Measurements from ENCODE around the gene CD80.

CD80 gene

GRCh38 chr3:119492128-119492527 lies 67.3 kb downstream of the CD80 start:
- H3K27ac ChIP-seq (ENCODE audit: low read depth, low read length): no peak overlapping the region
- H3K9me2 ChIP-seq (replicated peaks; ENCODE audit: control insufficient read depth, low read length): no peaks in the 10 kb centered on the region
- no peak overlapping the region for H3K4me3 ChIP-seq (ENCODE audit: low read length)
- no peaks in the 10 kb centered on the region for H3K9me3 ChIP-seq (ENCODE audit: control insufficient read depth, insufficient read depth, low read length)
- H3K4me1 ChIP-seq (ENCODE audit: control insufficient read depth, low read length): peaks cover 1% of the 10 kb centered on the region
- H4K20me1 ChIP-seq (ENCODE audit: control insufficient read depth, insufficient read depth, low read depth, low read length): no peaks in the 10 kb centered on the region
- TF ChIP-seq EZH2phosphoT487 (IDR thresholded peaks at IDR 0.05; ENCODE audit: borderline replicate concordance, low read length): no peak
- TF ChIP-seq, protein P1, sequence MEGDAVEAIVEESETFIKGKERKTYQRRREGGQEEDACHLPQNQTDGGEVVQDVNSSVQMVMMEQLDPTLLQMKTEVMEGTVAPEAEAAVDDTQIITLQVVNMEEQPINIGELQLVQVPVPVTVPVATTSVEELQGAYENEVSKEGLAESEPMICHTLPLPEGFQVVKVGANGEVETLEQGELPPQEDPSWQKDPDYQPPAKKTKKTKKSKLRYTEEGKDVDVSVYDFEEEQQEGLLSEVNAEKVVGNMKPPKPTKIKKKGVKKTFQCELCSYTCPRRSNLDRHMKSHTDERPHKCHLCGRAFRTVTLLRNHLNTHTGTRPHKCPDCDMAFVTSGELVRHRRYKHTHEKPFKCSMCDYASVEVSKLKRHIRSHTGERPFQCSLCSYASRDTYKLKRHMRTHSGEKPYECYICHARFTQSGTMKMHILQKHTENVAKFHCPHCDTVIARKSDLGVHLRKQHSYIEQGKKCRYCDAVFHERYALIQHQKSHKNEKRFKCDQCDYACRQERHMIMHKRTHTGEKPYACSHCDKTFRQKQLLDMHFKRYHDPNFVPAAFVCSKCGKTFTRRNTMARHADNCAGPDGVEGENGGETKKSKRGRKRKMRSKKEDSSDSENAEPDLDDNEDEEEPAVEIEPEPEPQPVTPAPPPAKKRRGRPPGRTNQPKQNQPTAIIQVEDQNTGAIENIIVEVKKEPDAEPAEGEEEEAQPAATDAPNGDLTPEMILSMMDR (IDR thresholded peaks at IDR 0.05; ENCODE audit: low read depth, low read length, poor library complexity, severe bottlenecking): no peak
- H3K27me3 ChIP-seq (ENCODE audit: control insufficient read depth, low read length): no peaks in the 10 kb centered on the region
- peaks cover under 1% of the 10 kb centered on the region; the same call in 1 of the 2 replicates for H3K79me2 ChIP-seq (ENCODE audit: control insufficient read depth, low read length)
- no peak overlapping the region for H3K4me2 ChIP-seq (ENCODE audit: low read length)
- no peaks in the 10 kb centered on the region for H3F3A ChIP-seq (ENCODE audit: control insufficient read depth, insufficient read depth)
- H3K36me3 ChIP-seq (ENCODE audit: control insufficient read depth, low read length): peaks cover 29% of the 10 kb centered on the region

DNA sequence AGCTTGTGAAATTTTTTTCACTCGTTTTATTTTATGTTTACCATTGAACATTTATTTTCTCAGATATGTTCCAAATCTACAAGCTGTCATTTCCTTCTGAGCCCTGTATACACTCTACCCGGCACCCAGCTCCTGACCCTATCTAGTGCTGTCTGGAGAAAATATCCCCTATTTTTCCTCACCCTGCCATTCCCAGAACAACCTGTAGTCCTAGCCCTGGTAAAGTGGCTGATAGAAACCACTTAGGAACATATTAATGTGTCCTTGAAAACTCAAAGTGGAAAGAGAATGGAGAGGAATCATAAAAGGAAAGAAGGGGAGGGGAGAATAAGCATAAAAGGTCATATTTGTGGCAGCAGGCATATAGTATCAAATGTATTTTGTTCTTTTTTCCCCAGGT lies 69.3 kb downstream of the CD80 start:
- H3F3A ChIP-seq (ENCODE audit: control insufficient read depth, insufficient read depth): no peaks in the 10 kb centered on the region
- no peak overlapping the region for H3K4me2 ChIP-seq (ENCODE audit: low read length)
- no peaks in the 10 kb centered on the region for H3K9me3 ChIP-seq (ENCODE audit: control insufficient read depth, insufficient read depth, low read length)
- TF ChIP-seq, protein P1 (IDR thresholded peaks at IDR 0.05; ENCODE audit: low read depth, low read length, poor library complexity, severe bottlenecking): no peak
- TF ChIP-seq EZH2phosphoT487 (IDR thresholded peaks at IDR 0.05; ENCODE audit: borderline replicate concordance, low read length): no peak
- no peaks in the 10 kb centered on the region for H3K27me3 ChIP-seq (ENCODE audit: control insufficient read depth, low read length)
- H3K36me3 ChIP-seq (ENCODE audit: control insufficient read depth, low read length): peaks cover 48% of the 10 kb centered on the region
- H3K79me2 ChIP-seq (ENCODE audit: control insufficient read depth, low read length): no peaks in the 10 kb centered on the region
- no peak overlapping the region for H3K4me3 ChIP-seq (ENCODE audit: low read length)
- H3K4me1 ChIP-seq (ENCODE audit: control insufficient read depth, low read length): no peaks in the 10 kb centered on the region
- no peaks in the 10 kb centered on the region for H3K9me2 ChIP-seq (replicated peaks; ENCODE audit: control insufficient read depth, low read length)
- no peaks in the 10 kb centered on the region for H4K20me1 ChIP-seq (ENCODE audit: control insufficient read depth, insufficient read depth, low read depth, low read length)
- no peak overlapping the region for H3K27ac ChIP-seq (ENCODE audit: low read depth, low read length)

- no peaks in the 10 kb centered on the region for H3K79me2 ChIP-seq (ENCODE audit: control insufficient read depth, low read length)
- H3K4me3 ChIP-seq (ENCODE audit: low read length): no peak overlapping the region
- H3F3A ChIP-seq (ENCODE audit: control insufficient read depth, insufficient read depth): no peaks in the 10 kb centered on the region
- no peaks in the 10 kb centered on the region for H3K4me1 ChIP-seq (ENCODE audit: control insufficient read depth, low read length)
- H3K27me3 ChIP-seq (ENCODE audit: control insufficient read depth, low read length): no peaks in the 10 kb centered on the region
- no peak overlapping the region for H3K4me2 ChIP-seq (ENCODE audit: low read length)
- no peaks in the 10 kb centered on the region for H3K9me3 ChIP-seq (ENCODE audit: control insufficient read depth, insufficient read depth, low read length)
- no peak overlapping the region for H3K27ac ChIP-seq (ENCODE audit: low read depth, low read length)
- H3K9me2 ChIP-seq (replicated peaks; ENCODE audit: control insufficient read depth, low read length): no peaks in the 10 kb centered on the region
- TF ChIP-seq, protein P1 (IDR thresholded peaks at IDR 0.05; ENCODE audit: low read depth, low read length, poor library complexity, severe bottlenecking): no peak
- no peak for TF ChIP-seq EZH2phosphoT487 (IDR thresholded peaks at IDR 0.05; ENCODE audit: borderline replicate concordance, low read length)
- H3K36me3 ChIP-seq (ENCODE audit: control insufficient read depth, low read length): peaks cover 49% of the 10 kb centered on the region
- no peaks in the 10 kb centered on the region for H4K20me1 ChIP-seq (ENCODE audit: control insufficient read depth, insufficient read depth, low read depth, low read length)
Measured at GRCh38 chr3:119485563-119485962, 73.9 kb downstream of the CD80 start.

Measured in DOHH2 (cell line).